Tibial nerve (tissue), 4 donors: ENCODE data around the gene MRFAP1.

Source experiments
- EP300 ChIP-seq, 2 donors: sonication (generic); formaldehyde crosslinking; IDR thresholded peaks; one replicate each; pipeline ENCODE4 v1.6.1; 2017; ENCODE audit warnings: antibody characterized with exemption in 2 of 2, mild to moderate bottlenecking in 1 of 2
- TF ChIP-seq, protein P1 (sequence below), 5 experiments: fragments of 200-600 bp in 3 of 5; fragments of 450-650 bp in 2 of 5; sonication (generic) in 3 of 5; IDR thresholded peaks; one replicate each; pipeline ENCODE4 v1.5.1; 2016 to 2019; ENCODE audit warnings: antibody characterized with exemption in 5 of 5, mild to moderate bottlenecking in 3 of 5, moderate library complexity in 2 of 5

GRCh38 chr4:6680372-6681034 lies 40.0 kb downstream of the MRFAP1 start:
- TF ChIP-seq, protein P1, sequence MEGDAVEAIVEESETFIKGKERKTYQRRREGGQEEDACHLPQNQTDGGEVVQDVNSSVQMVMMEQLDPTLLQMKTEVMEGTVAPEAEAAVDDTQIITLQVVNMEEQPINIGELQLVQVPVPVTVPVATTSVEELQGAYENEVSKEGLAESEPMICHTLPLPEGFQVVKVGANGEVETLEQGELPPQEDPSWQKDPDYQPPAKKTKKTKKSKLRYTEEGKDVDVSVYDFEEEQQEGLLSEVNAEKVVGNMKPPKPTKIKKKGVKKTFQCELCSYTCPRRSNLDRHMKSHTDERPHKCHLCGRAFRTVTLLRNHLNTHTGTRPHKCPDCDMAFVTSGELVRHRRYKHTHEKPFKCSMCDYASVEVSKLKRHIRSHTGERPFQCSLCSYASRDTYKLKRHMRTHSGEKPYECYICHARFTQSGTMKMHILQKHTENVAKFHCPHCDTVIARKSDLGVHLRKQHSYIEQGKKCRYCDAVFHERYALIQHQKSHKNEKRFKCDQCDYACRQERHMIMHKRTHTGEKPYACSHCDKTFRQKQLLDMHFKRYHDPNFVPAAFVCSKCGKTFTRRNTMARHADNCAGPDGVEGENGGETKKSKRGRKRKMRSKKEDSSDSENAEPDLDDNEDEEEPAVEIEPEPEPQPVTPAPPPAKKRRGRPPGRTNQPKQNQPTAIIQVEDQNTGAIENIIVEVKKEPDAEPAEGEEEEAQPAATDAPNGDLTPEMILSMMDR (IDR thresholded peaks at IDR 0.05): no peak
- no peak for TF ChIP-seq EP300 (IDR thresholded peaks at IDR 0.05)
